Ammon's horn (tissue), 1 donor: ENCODE data around the gene CEP112.

Source experiments
- DNase-seq: peaks from one replicate; pipeline ENCODE4 v3.0.0-alpha.2; 2016; ENCODE audit warnings: low spot score

CEP112 gene

GRCh38 chr17:66191593-66192377 is at the start of gene CEP112:
Gene CEP112, minus strand, starts transcription at chr17:66192133.
- peak; percentile 66 for DNase-seq

- DNase-seq = no peak
These were observed 48.7 kb upstream of the CEP112 start for GRCh38 chr17:66240630-66241029.

GRCh38 chr17:66240013-66240412 is 48.1 kb upstream of the CEP112 start:
- no peak for DNase-seq

- DNase-seq = no peak
These were observed 43.6 kb upstream of the CEP112 start for GRCh38 chr17:66235377-66235994.

- DNase-seq = no peak
These were observed 42.7 kb upstream of the CEP112 start for GRCh38 chr17:66234611-66235010.

GRCh38 chr17:66233023-66233753 is 41.3 kb upstream of the CEP112 start:
- no peak for DNase-seq

GRCh38 chr17:66230922-66231591 is 39.1 kb upstream of the CEP112 start:
- DNase-seq = no peak

GRCh38 chr17:66229783-66230538 is 38.0 kb upstream of the CEP112 start:
- DNase-seq = no peak

GRCh38 chr17:66228887-66229782 is 37.2 kb upstream of the CEP112 start, which contains the start of gene APOH:
Gene APOH, minus strand, starts transcription at chr17:66229415. Its CDS starts 36 bp downstream, at chr17:66229379.
- DNase-seq = no peak

- DNase-seq = no peak
These were observed 35.5 kb upstream of the CEP112 start for GRCh38 chr17:66227212-66228045.

- DNase-seq = no peak
These were observed 30.9 kb upstream of the CEP112 start for GRCh38 chr17:66222798-66223350.

- DNase-seq = no peak
These were observed 30.0 kb upstream of the CEP112 start for GRCh38 chr17:66221755-66222530.

GRCh38 chr17:66221343-66221742 is 29.4 kb upstream of the CEP112 start:
- no peak for DNase-seq

GRCh38 chr17:66220079-66220835 is 28.3 kb upstream of the CEP112 start:
- DNase-seq = no peak

GRCh38 chr17:66215529-66215911 is 23.6 kb upstream of the CEP112 start:
- DNase-seq = no peak

- no peak for DNase-seq
These were observed 23.1 kb upstream of the CEP112 start for GRCh38 chr17:66214884-66215528.
